Measurements from ENCODE around the gene HOOK2. TPM values are rescaled to one million over a fixed set of nuclear protein-coding genes. Genes with fewer than 3 reads are reported as not detected.

HOOK2 gene
- total and polyA plus RNA-seq, 2 of the 13 experiments (the other 11 are each of a cell fraction or from before 2014, with no cell fraction given) = 9.2 to 12.9 TPM

GRCh38 chr19:12806242-12807081 lies 31.1 kb upstream of the HOOK2 start, which contains the start of gene RNASEH2A (continued):
- TF ChIP-seq, protein P1, sequence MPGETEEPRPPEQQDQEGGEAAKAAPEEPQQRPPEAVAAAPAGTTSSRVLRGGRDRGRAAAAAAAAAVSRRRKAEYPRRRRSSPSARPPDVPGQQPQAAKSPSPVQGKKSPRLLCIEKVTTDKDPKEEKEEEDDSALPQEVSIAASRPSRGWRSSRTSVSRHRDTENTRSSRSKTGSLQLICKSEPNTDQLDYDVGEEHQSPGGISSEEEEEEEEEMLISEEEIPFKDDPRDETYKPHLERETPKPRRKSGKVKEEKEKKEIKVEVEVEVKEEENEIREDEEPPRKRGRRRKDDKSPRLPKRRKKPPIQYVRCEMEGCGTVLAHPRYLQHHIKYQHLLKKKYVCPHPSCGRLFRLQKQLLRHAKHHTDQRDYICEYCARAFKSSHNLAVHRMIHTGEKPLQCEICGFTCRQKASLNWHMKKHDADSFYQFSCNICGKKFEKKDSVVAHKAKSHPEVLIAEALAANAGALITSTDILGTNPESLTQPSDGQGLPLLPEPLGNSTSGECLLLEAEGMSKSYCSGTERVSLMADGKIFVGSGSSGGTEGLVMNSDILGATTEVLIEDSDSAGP (CRISPR knock-in tag; IDR thresholded peaks at IDR 0.05; ENCODE audit: borderline replicate concordance) = peak; percentile 92
- TF ChIP-seq ZNF280D (CRISPR knock-in tag; IDR thresholded peaks at IDR 0.05) (no peak), HDAC2 (CRISPR knock-in tag; IDR thresholded peaks at IDR 0.05) (peak; percentile 65), FOSL1 (CRISPR knock-in tag; IDR thresholded peaks at IDR 0.05; ENCODE audit: borderline replicate concordance) (peak; percentile 20; the same call in 1 of the 2 replicates), JARID2 (CRISPR knock-in tag; IDR thresholded peaks at IDR 0.05; ENCODE audit: insufficient replicate concordance) (no peak), RBAK (CRISPR knock-in tag; IDR thresholded peaks at IDR 0.05) (no peak), REL (CRISPR knock-in tag; conservative IDR thresholded peaks at IDR 0.05) (0 out of 2 replicates have a peak, but pooled peaks have one; percentile 77), GPBP1L1 (CRISPR knock-in tag; IDR thresholded peaks at IDR 0.05) (no peak), XBP1 (CRISPR knock-in tag; IDR thresholded peaks at IDR 0.05) (no peak), GABPB1 (CRISPR knock-in tag; IDR thresholded peaks at IDR 0.05) (peak; percentile 91), YEATS4 (CRISPR knock-in tag; IDR thresholded peaks at IDR 0.05; ENCODE audit: borderline replicate concordance) (peak; percentile 83), CBX5 (CRISPR knock-in tag; IDR thresholded peaks at IDR 0.05; ENCODE audit: borderline replicate concordance) (0 out of 2 replicates have a peak, but pooled peaks have one; percentile 46), ZNF777 (CRISPR knock-in tag; IDR thresholded peaks at IDR 0.05) (peak; percentile 93), ZSCAN29 (CRISPR knock-in tag; conservative IDR thresholded peaks at IDR 0.05) (0 out of 2 replicates have a peak, but pooled peaks have one; percentile 65), NFE2 (CRISPR knock-in tag; IDR thresholded peaks at IDR 0.05) (no peak), ZNF350 (CRISPR knock-in tag; IDR thresholded peaks at IDR 0.05; ENCODE audit: borderline replicate concordance, low read depth) (peak; percentile 50; the same call in 1 of the 2 replicates), ZNF672 (CRISPR knock-in tag; IDR thresholded peaks at IDR 0.05) (no peak), ZNF431 (CRISPR knock-in tag; IDR thresholded peaks at IDR 0.05; ENCODE audit: borderline replicate concordance, low read depth) (0 out of 2 replicates have a peak, but pooled peaks have one; percentile 58), SRF (IDR thresholded peaks at IDR 0.05; ENCODE audit: low read depth, low read length) (no peak), ZNF619 (CRISPR knock-in tag; IDR thresholded peaks at IDR 0.05) (no peak)
- TF ChIP-seq, protein P2, sequence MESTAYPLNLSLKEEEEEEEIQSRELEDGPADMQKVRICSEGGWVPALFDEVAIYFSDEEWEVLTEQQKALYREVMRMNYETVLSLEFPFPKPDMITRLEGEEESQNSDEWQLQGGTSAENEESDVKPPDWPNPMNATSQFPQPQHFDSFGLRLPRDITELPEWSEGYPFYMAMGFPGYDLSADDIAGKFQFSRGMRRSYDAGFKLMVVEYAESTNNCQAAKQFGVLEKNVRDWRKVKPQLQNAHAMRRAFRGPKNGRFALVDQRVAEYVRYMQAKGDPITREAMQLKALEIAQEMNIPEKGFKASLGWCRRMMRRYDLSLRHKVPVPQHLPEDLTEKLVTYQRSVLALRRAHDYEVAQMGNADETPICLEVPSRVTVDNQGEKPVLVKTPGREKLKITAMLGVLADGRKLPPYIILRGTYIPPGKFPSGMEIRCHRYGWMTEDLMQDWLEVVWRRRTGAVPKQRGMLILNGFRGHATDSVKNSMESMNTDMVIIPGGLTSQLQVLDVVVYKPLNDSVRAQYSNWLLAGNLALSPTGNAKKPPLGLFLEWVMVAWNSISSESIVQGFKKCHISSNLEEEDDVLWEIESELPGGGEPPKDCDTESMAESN (CRISPR knock-in tag; conservative IDR thresholded peaks at IDR 0.05) = peak; percentile 90

Data from HepG2 (cell line).